ENCODE results near the gene USP51.
"Not testable (repeated sequence)": the region's sequence is repeated elsewhere in the genome, so short reads cannot be mapped to it uniquely, and the experiment has no call there.

The USP51 gene

DNA sequence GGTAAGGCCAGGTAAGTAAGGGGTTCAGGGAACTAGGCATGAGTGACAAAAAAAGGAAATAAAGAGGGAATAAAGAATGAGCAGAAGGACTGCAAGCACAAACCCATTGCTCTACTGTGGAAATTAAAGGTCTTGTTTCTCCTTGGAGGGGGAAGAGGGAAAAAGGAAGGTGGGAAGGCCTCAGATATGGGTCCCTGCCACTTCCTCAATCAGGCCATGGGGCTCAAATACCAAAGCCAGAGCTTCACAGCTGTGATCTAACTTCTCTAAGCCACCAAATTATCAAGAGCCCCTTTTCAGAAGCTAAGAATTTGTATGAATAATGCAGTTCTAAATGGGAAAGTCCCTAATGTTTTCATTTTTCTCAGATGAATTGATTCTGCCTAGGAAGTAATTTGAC, 4.7 kb downstream of the USP51 start:
- TF ChIP-seq EZH2 (optimal IDR thresholded peaks at IDR 0.05; ENCODE audit: low read depth, low read length) (no peak), EZH2phosphoT487 (IDR thresholded peaks at IDR 0.05; ENCODE audit: low read length) (no peak)
- TF ChIP-seq, protein P1, sequence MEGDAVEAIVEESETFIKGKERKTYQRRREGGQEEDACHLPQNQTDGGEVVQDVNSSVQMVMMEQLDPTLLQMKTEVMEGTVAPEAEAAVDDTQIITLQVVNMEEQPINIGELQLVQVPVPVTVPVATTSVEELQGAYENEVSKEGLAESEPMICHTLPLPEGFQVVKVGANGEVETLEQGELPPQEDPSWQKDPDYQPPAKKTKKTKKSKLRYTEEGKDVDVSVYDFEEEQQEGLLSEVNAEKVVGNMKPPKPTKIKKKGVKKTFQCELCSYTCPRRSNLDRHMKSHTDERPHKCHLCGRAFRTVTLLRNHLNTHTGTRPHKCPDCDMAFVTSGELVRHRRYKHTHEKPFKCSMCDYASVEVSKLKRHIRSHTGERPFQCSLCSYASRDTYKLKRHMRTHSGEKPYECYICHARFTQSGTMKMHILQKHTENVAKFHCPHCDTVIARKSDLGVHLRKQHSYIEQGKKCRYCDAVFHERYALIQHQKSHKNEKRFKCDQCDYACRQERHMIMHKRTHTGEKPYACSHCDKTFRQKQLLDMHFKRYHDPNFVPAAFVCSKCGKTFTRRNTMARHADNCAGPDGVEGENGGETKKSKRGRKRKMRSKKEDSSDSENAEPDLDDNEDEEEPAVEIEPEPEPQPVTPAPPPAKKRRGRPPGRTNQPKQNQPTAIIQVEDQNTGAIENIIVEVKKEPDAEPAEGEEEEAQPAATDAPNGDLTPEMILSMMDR (IDR thresholded peaks at IDR 0.05; ENCODE audit: low read length), result no peak
- Histone ChIP-seq H3K9me2 (replicated peaks; ENCODE audit: insufficient read depth, low read length) (no peaks in the 10 kb centered on the region), H3K9ac (ENCODE audit: low read length) (no peak overlapping the region), H4K20me1 (ENCODE audit: insufficient read depth, low read length) (no peaks in the 10 kb centered on the region), H3K27me3 (replicated peaks; ENCODE audit: insufficient read depth, low read length) (no peaks in the 10 kb centered on the region), H3F3A (ENCODE audit: insufficient read depth, low read length) (no peaks in the 10 kb centered on the region), H3K79me2 (ENCODE audit: low read length) (no peaks in the 10 kb centered on the region), H3K27ac (ENCODE audit: low read length) (no peak overlapping the region), H3K36me3 (replicated peaks; ENCODE audit: insufficient read depth, low read length) (no peaks in the 10 kb centered on the region), H3K4me3 (ENCODE audit: low read length) (no peak overlapping the region), H3K4me1 (ENCODE audit: low read length) (peaks cover 3% of the 10 kb centered on the region), H2AFZ (ENCODE audit: low read length) (no peak overlapping the region), H3K9me3 (replicated peaks; ENCODE audit: insufficient read depth, low read length) (no peaks in the 10 kb centered on the region), H3K4me2 (ENCODE audit: low read depth, low read length) (no peak overlapping the region)
- no peak for DNase-seq

DNA sequence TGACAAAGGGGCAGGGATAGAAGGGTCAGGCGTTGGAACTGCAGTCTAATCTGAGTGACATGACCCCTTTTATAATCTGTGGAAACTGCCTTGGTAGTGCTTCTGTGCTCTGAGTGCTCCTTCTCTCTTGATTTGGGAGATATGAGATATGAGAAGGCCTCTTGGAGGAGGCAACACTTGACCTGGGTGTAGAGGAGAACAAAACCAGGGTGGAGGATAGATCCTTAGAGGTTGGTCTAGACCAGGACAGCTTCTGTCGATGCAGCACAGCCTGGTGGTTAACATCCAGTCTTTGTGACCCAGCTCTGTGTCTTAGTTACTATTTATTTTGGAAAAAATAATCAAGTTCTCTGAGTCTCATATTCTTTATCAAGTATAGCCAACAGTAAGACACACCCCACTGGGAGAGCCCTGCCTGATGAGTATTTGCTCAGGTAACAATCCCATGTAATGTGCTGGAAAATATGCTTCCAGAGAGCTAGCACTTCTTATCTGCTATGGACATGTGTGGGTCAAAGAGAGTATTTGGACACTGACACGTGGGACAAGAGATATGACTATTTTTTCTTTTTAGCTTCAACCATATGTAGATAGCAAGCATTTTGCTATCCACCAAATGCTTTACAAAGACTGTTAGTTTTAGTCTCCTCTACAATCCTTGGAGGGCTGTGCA, 9.1 kb downstream of the USP51 start:
- no peaks in the 10 kb centered on the region for H3F3A ChIP-seq (ENCODE audit: insufficient read depth, low read length)
- H3K9ac ChIP-seq (ENCODE audit: low read length), result no peak overlapping the region
- H3K9me3 ChIP-seq (replicated peaks; ENCODE audit: insufficient read depth, low read length), result no peaks in the 10 kb centered on the region
- H3K4me2 ChIP-seq (ENCODE audit: low read depth, low read length), result no peak overlapping the region
- no peak overlapping the region for H3K27ac ChIP-seq (ENCODE audit: low read length)
- H2AFZ ChIP-seq (ENCODE audit: low read length), result no peak overlapping the region
- H3K4me1 ChIP-seq (ENCODE audit: low read length), result no peaks in the 10 kb centered on the region
- no peaks in the 10 kb centered on the region for H3K9me2 ChIP-seq (replicated peaks; ENCODE audit: insufficient read depth, low read length)
- no peaks in the 10 kb centered on the region for H3K36me3 ChIP-seq (replicated peaks; ENCODE audit: insufficient read depth, low read length)
- H3K4me3 ChIP-seq (ENCODE audit: low read length), result no peak overlapping the region
- no peak for DNase-seq
- TF ChIP-seq, protein P1 (IDR thresholded peaks at IDR 0.05; ENCODE audit: low read length), result no peak
- no peak for TF ChIP-seq EZH2phosphoT487 (IDR thresholded peaks at IDR 0.05; ENCODE audit: low read length)
- no peak for TF ChIP-seq EZH2 (optimal IDR thresholded peaks at IDR 0.05; ENCODE audit: low read depth, low read length)
- no peaks in the 10 kb centered on the region for H3K79me2 ChIP-seq (ENCODE audit: low read length)
- H3K27me3 ChIP-seq (replicated peaks; ENCODE audit: insufficient read depth, low read length), result no peaks in the 10 kb centered on the region
- H4K20me1 ChIP-seq (ENCODE audit: insufficient read depth, low read length), result no peaks in the 10 kb centered on the region

DNA sequence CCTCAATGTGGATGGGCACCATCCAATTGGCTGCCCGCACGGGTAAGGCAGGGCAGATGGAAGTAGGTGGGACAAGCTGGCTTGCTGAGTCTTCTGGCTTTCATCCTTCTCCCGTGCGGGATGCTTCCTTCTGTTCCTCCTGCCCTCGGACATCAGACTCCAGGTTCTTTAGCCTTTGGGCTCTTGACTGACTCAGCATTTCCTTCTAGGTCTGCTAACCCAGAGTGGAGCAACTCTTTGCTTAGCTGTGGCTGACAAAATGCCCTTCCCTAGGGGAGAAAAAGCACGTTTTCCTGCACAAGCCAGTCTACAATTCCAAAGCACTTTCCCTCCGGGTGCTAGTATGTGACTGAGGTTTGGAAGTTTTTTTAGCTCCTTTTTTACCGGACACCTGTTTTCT, 9.7 kb downstream of the USP51 start:
- not testable (repeated sequence) for H3K9me2 ChIP-seq (replicated peaks; ENCODE audit: insufficient read depth, low read length); H3K4me1 ChIP-seq (ENCODE audit: low read length); H3K9ac ChIP-seq (ENCODE audit: low read length); H3K27me3 ChIP-seq (replicated peaks; ENCODE audit: insufficient read depth, low read length); H3K79me2 ChIP-seq (ENCODE audit: low read length); H3K27ac ChIP-seq (ENCODE audit: low read length); H3K9me3 ChIP-seq (replicated peaks; ENCODE audit: insufficient read depth, low read length); H4K20me1 ChIP-seq (ENCODE audit: insufficient read depth, low read length); H2AFZ ChIP-seq (ENCODE audit: low read length); H3F3A ChIP-seq (ENCODE audit: insufficient read depth, low read length); H3K4me2 ChIP-seq (ENCODE audit: low read depth, low read length); H3K4me3 ChIP-seq (ENCODE audit: low read length); H3K36me3 ChIP-seq (replicated peaks; ENCODE audit: insufficient read depth, low read length); DNase-seq

DNA sequence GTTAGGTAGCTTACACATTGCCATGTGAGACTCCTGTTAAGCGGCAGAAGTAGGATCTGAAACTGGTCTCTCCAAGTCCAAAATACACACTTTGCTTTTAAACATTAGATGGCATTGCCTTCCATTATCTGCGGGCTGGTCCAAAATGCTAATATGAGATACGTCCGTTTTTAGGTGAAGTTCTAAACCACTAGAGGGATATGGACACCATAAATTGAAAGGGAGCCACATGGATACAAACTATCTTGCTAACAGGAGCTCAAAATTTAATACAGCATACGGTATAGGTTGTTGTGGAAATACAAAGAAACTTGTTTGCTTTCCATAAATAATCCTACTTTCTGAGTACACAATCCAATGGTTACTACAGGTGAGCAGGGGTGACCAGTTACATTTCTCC, 23.9 kb downstream of the USP51 start:
- H3K79me2 ChIP-seq (ENCODE audit: low read length); H2AFZ ChIP-seq (ENCODE audit: low read length); H3F3A ChIP-seq (ENCODE audit: insufficient read depth, low read length); H3K9ac ChIP-seq (ENCODE audit: low read length); H3K4me3 ChIP-seq (ENCODE audit: low read length); H3K27ac ChIP-seq (ENCODE audit: low read length); H3K4me1 ChIP-seq (ENCODE audit: low read length); H3K27me3 ChIP-seq (replicated peaks; ENCODE audit: insufficient read depth, low read length); H3K9me2 ChIP-seq (replicated peaks; ENCODE audit: insufficient read depth, low read length); H3K36me3 ChIP-seq (replicated peaks; ENCODE audit: insufficient read depth, low read length); H3K9me3 ChIP-seq (replicated peaks; ENCODE audit: insufficient read depth, low read length); DNase-seq; H3K4me2 ChIP-seq (ENCODE audit: low read depth, low read length); H4K20me1 ChIP-seq (ENCODE audit: insufficient read depth, low read length): not testable (repeated sequence)

DNA sequence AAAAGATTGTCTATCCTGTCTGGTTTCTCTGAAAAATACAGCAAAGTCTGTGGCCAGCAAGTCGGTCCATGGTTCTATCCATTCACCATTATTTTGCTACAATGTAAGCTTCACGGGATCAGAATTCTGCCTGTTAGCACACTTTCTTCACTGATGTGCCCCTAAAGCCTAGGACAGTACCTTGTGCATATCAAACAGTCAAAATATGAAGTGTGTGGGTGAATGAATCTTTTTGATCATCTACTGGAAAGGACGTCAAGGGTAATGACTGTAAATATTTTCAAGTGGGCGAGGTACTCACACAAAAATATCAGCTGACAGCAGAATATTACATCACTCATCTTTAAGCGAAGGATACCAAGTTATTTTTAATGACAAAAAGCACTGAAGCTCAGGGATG, 24.5 kb downstream of the USP51 start:
- H3K36me3 ChIP-seq (replicated peaks; ENCODE audit: insufficient read depth, low read length); H3K9me2 ChIP-seq (replicated peaks; ENCODE audit: insufficient read depth, low read length); H3K9me3 ChIP-seq (replicated peaks; ENCODE audit: insufficient read depth, low read length); H2AFZ ChIP-seq (ENCODE audit: low read length); H3K4me2 ChIP-seq (ENCODE audit: low read depth, low read length); H3K4me1 ChIP-seq (ENCODE audit: low read length); DNase-seq; H3K79me2 ChIP-seq (ENCODE audit: low read length); H3K27ac ChIP-seq (ENCODE audit: low read length); H4K20me1 ChIP-seq (ENCODE audit: insufficient read depth, low read length); H3K4me3 ChIP-seq (ENCODE audit: low read length); H3F3A ChIP-seq (ENCODE audit: insufficient read depth, low read length); H3K9ac ChIP-seq (ENCODE audit: low read length); H3K27me3 ChIP-seq (replicated peaks; ENCODE audit: insufficient read depth, low read length): not testable (repeated sequence)

DNA sequence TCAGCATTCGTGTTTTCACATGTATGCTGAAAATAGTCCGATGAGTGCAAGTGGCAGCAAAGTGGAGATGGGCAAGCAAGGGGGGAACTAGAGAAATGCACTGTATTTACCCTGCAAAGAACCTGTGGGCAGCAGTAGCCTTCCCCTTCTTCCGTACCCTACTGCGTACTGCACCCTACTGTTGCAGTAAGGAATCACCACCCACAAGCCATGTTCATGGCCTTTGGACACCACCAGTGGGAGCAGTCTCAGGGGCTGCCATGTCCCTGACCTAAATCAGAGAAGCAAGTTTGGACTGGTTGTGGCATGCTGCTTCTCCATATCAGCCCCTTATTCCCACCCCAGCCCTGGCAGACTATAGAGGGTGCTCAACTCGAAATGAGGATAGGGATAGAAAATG, 25.6 kb downstream of the USP51 start:
- not testable (repeated sequence) for H3K4me2 ChIP-seq (ENCODE audit: low read depth, low read length); H3K9me3 ChIP-seq (replicated peaks; ENCODE audit: insufficient read depth, low read length); H4K20me1 ChIP-seq (ENCODE audit: insufficient read depth, low read length); DNase-seq; H3K4me3 ChIP-seq (ENCODE audit: low read length); H2AFZ ChIP-seq (ENCODE audit: low read length); H3K36me3 ChIP-seq (replicated peaks; ENCODE audit: insufficient read depth, low read length); H3K79me2 ChIP-seq (ENCODE audit: low read length); H3F3A ChIP-seq (ENCODE audit: insufficient read depth, low read length); H3K9ac ChIP-seq (ENCODE audit: low read length); H3K27me3 ChIP-seq (replicated peaks; ENCODE audit: insufficient read depth, low read length); H3K9me2 ChIP-seq (replicated peaks; ENCODE audit: insufficient read depth, low read length); H3K4me1 ChIP-seq (ENCODE audit: low read length); H3K27ac ChIP-seq (ENCODE audit: low read length)
